Endothelial cell of umbilical vein (primary cell): ENCODE results near the gene CHMP6. TPM values are rescaled to one million over a fixed set of nuclear protein-coding genes. Genes with fewer than 3 reads are reported as not detected.
A peak's percentile ranks its signal among the peaks of the same experiment; 100 is the strongest.

Experiments
- BruUV-seq: library from RNA; stranded (reverse); fragments of 400-500 nt; replicated peaks from 2 replicates; lab custom pipeline; 2021; lab: Mats Ljungman, UMichigan
- CTCF ChIA-PET: fragments of 300-600, 350-600 bp; sonication (Branson Sonifier 250); formaldehyde crosslinking; loops from one replicate; lab custom pipeline; 2021; ENCODE audit warnings: antibody characterized with exemption, inconsistent platforms; lab: Charles Lee
- POLR2A ChIA-PET: fragments of 300-600, 350-600 bp; sonication (Branson Sonifier 250); formaldehyde crosslinking; loops from one replicate; lab custom pipeline; 2021; ENCODE audit warnings: antibody characterized with exemption, inconsistent platforms; lab: Charles Lee
- DNase-seq: peaks from one replicate; pipeline ENCODE4 v3.0.0-alpha.2; 2011; ENCODE audit warnings: low read depth, low spot score
- FAIRE-seq: peaks from 2 replicates; lab custom pipeline; 2011; peaks lifted over from hg19 to GRCh38; lab: Jason Lieb, UNC
- H2AFZ ChIP-seq: 2 replicates; pipeline ENCODE4 v1.6.0; 2012; ENCODE audit warnings: low read depth, low read length, control low read depth, inconsistent platforms
- H3K27ac ChIP-seq: 2 replicates; pipeline ENCODE4 v1.5.1; 2011; ENCODE audit warnings: low read depth, mild to moderate bottlenecking, control low read depth, low read length, moderate library complexity; ENCODE audit not compliant: insufficient read depth
- H3K27me3 ChIP-seq, 2 experiments: 2 replicates each; pipeline versions ENCODE4 v1.6.0 to v1.6.1; 2011; ENCODE audit warnings: low read length in 2 of 2, mixed read lengths in 1 of 2; ENCODE audit not compliant: control insufficient read depth in 2 of 2, insufficient read depth in 2 of 2
- H3K36me3 ChIP-seq, 2 experiments: 2 replicates in 1 of 2; 3 replicates in 1 of 2; pipeline ENCODE4 v1.5.1; 2011; ENCODE audit warnings: low read length in 2 of 2, mild to moderate bottlenecking in 1 of 2, moderate library complexity in 1 of 2; ENCODE audit not compliant: control insufficient read depth in 2 of 2, insufficient read depth in 2 of 2; ENCODE audit errors: extremely low read depth in 1 of 2
- H3K4me1 ChIP-seq: 3 replicates; pipeline ENCODE4 v1.5.1; 2011; ENCODE audit warnings: mild to moderate bottlenecking, low read length; ENCODE audit not compliant: control insufficient read depth, insufficient read depth; ENCODE audit errors: extremely low read depth
- H3K4me2 ChIP-seq: 2 replicates; pipeline ENCODE4 v1.6.1; 2011; ENCODE audit warnings: low read length, control low read depth, mixed read lengths; ENCODE audit not compliant: insufficient read depth
- H3K4me3 ChIP-seq, 3 experiments: fragments of 200-600 bp in 1 of 3; sonication (generic), shearing (Covaris generic) in 1 of 3; replicated peaks in 1 of 3; 2 replicates each; pipeline ENCODE4 v1.5.1; 2011 to 2016; ENCODE audit warnings: control low read depth in 3 of 3, low read length in 3 of 3, mild to moderate bottlenecking in 2 of 3, inconsistent platforms in 1 of 3, low read depth in 1 of 3, moderate library complexity in 1 of 3; ENCODE audit not compliant: insufficient read depth in 1 of 3
- H3K79me2 ChIP-seq: 2 replicates; pipeline ENCODE4 v1.6.0; 2012; ENCODE audit warnings: low read length, inconsistent platforms; ENCODE audit not compliant: control insufficient read depth, insufficient read depth
- H3K9ac ChIP-seq: replicated peaks from 2 replicates; pipeline ENCODE3; 2011; ENCODE audit warnings: low read length, control low read depth; ENCODE audit not compliant: insufficient read depth; ENCODE audit errors: extremely low read depth
- H3K9me1 ChIP-seq: replicated peaks from 3 replicates; pipeline ENCODE4 v1.6.0; 2011; ENCODE audit warnings: mild to moderate bottlenecking, low read length; ENCODE audit not compliant: control insufficient read depth, insufficient read depth; ENCODE audit errors: extremely low read depth
- H3K9me3 ChIP-seq: replicated peaks from 2 replicates; pipeline ENCODE4 v1.5.1; 2012; ENCODE audit warnings: low read length, inconsistent platforms; ENCODE audit not compliant: control insufficient read depth, insufficient read depth
- H4K20me1 ChIP-seq: replicated peaks from 2 replicates; pipeline ENCODE3; 2011; ENCODE audit warnings: mild to moderate bottlenecking, low read length; ENCODE audit not compliant: control insufficient read depth, insufficient read depth; ENCODE audit errors: extremely low read depth
- CTCF ChIP-seq, 2 donors: IDR thresholded peaks; 1 replicate in 1 of 2; 2 replicates in 1 of 2; pipeline ENCODE4 v1.5.1; 2011; ENCODE audit warnings: low read length in 2 of 2, mild to moderate bottlenecking in 2 of 2, moderate library complexity in 2 of 2, control low read depth in 1 of 2, inconsistent platforms in 1 of 2, low read depth in 1 of 2; ENCODE audit not compliant: insufficient read depth in 1 of 2; ENCODE audit errors: extremely low read depth in 1 of 2
- EZH2 ChIP-seq: IDR thresholded peaks from 2 replicates; pipeline ENCODE4 v1.6.1; 2012; ENCODE audit warnings: borderline replicate concordance, low read depth, mild to moderate bottlenecking, moderate library complexity, low read length, inconsistent platforms; ENCODE audit not compliant: severe bottlenecking
- FOS ChIP-seq: IDR thresholded peaks from 2 replicates; pipeline ENCODE4 v1.6.1; 2011; ENCODE audit warnings: mild to moderate bottlenecking, low read length, moderate library complexity, borderline replicate concordance; ENCODE audit not compliant: insufficient read depth
- GATA2 ChIP-seq: IDR thresholded peaks from 2 replicates; pipeline ENCODE4 v1.7.0; 2011; ENCODE audit warnings: low read depth, mild to moderate bottlenecking, moderate library complexity, mixed read lengths, low read length; ENCODE audit not compliant: insufficient read length, insufficient read depth
- JUN ChIP-seq: IDR thresholded peaks from 2 replicates; pipeline ENCODE4 v1.6.1; 2011; ENCODE audit warnings: borderline replicate concordance, low read depth; ENCODE audit not compliant: insufficient read length, insufficient read depth
- MAX ChIP-seq: IDR thresholded peaks from 2 replicates; pipeline ENCODE4 v1.6.1; 2011; ENCODE audit not compliant: insufficient read depth, insufficient read length
- MYC ChIP-seq: IDR thresholded peaks from one replicate; pipeline ENCODE4 v1.6.1; 2011; ENCODE audit warnings: mild to moderate bottlenecking, low read depth, low read length
- POLR2A ChIP-seq: IDR thresholded peaks from 2 replicates; pipeline ENCODE4 v1.6.1; 2012; ENCODE audit warnings: low read depth, mild to moderate bottlenecking, control low read depth, low read length
- POLR2AphosphoS5 ChIP-seq: IDR thresholded peaks from 2 replicates; pipeline ENCODE4 v1.6.1; 2012; ENCODE audit warnings: low read depth, mild to moderate bottlenecking, control low read depth, low read length, moderate library complexity; ENCODE audit not compliant: insufficient read depth
- dilution Hi-C: fragments of 300-500 bp; cut with MboI; formaldehyde crosslinking; loops from one replicate; pipeline ENCODE4 v1.15.0; 2019; ENCODE audit warnings: low sequenced_read_pairs; ENCODE audit not compliant: extremely low pct_ligation_motif_present
- intact Hi-C: fragments of 100-400 bp; cut with micrococcal nuclease; formaldehyde crosslinking; loops from one replicate; pipeline ENCODE4 v1.10.0; 2022
- polyA plus RNA-seq, 4 experiments: library from polyadenylated mRNA; depleted of rRNA in 3 of 4; stranded (reverse) in 3 of 4; unstranded in 1 of 4; fragments of >200 nt; gene quantifications; 2 replicates each; pipeline versions ENCODE4 v1.2.1 to v1.2.3, GENCODE V29; 2011 to 2012; ENCODE audit warnings: missing spikeins in 1 of 4
- total RNA-seq: library from RNA; stranded (reverse); gene quantifications from 2 replicates; pipeline ENCODE4 v1.2.3, GENCODE V29; 2021

Gene CHMP6
- total and polyA plus RNA-seq, 2 donors (not counting 3 experiments of a cell fraction or from before 2014, with no cell fraction given): 42.5 to 48.5 TPM

- no TSS peak for BruUV-seq
Observed at GRCh38 chr17:81043725-81044427, 52.2 kb downstream of the CHMP6 start.

More at GRCh38 chr17:81043725-81044427, 52.2 kb downstream of the CHMP6 start:
- TF ChIP-seq FOS (no peak), CTCF (IDR thresholded peaks at IDR 0.05; ENCODE audit: extremely low read depth in 1 of 2, insufficient read depth in 1 of 2, low read depth in 1 of 2, low read length in 2 of 2) (no peak), MAX (no peak), EZH2 (no peak), JUN (no peak), POLR2AphosphoS5 (no peak), GATA2 (no peak), MYC (no peak), POLR2A (no peak)
- no peaks in the 10 kb centered on the region for H3K9me3 ChIP-seq
- peak; percentile 32 for DNase-seq
- dilution Hi-C loops (no loop called here), intact Hi-C loops (loop anchor here (1.0 kb wide), 1 partner anchor 10 kb away; no protein-coding TSS in a partner anchor)
- peak overlapping the region; percentile 59 for H2AFZ ChIP-seq
- H3K4me2 ChIP-seq: peak overlapping the region; percentile 6
- H3K79me2 ChIP-seq: peaks cover 2% of the 10 kb centered on the region
- H3K27ac ChIP-seq: peak overlapping the region; percentile 43
- no peaks in the 10 kb centered on the region for H3K36me3 ChIP-seq
- H3K4me3 ChIP-seq: no peak overlapping the region
- H3K27me3 ChIP-seq: no peaks in the 10 kb centered on the region
- no peaks in the 10 kb centered on the region for H3K9me1 ChIP-seq
- peaks cover 29% of the 10 kb centered on the region for H3K4me1 ChIP-seq
- peak overlapping the region; percentile 5 for H3K9ac ChIP-seq
- H4K20me1 ChIP-seq: no peaks in the 10 kb centered on the region
- ChIA-PET POLR2A (interaction anchor here (1.3 kb wide), 1 partner anchor 9 kb away, joined by 5 read pairs; the partner anchor contains the start of gene BAIAP2), CTCF (interaction anchor here (0.8 to 2.8 kb wide), 8 partner anchors 14 to 58 kb away, joined by 3 to 10 read pairs (median 4); no protein-coding TSS in a partner anchor)
- FAIRE-seq: peak; percentile 78
